Testis (tissue), 2 donors: ENCODE measurements around the gene PTPRG.

ENCODE experiments used
- POLR2A ChIP-seq: fragments of 450-650 bp; IDR thresholded peaks from one replicate; pipeline ENCODE4 v1.6.1; 2017; ENCODE audit warnings: antibody characterized with exemption, mild to moderate bottlenecking, moderate library complexity
- TF ChIP-seq, protein P1 (sequence below), 3 experiments: fragments of 450-650 bp in 2 of 3; fragments of 200-600 bp in 1 of 3; sonication (generic) in 1 of 3; IDR thresholded peaks; one replicate each; pipeline ENCODE4 v1.5.1; 2016 to 2019; ENCODE audit warnings: antibody characterized with exemption in 3 of 3, mild to moderate bottlenecking in 2 of 3, moderate library complexity in 1 of 3

DNA sequence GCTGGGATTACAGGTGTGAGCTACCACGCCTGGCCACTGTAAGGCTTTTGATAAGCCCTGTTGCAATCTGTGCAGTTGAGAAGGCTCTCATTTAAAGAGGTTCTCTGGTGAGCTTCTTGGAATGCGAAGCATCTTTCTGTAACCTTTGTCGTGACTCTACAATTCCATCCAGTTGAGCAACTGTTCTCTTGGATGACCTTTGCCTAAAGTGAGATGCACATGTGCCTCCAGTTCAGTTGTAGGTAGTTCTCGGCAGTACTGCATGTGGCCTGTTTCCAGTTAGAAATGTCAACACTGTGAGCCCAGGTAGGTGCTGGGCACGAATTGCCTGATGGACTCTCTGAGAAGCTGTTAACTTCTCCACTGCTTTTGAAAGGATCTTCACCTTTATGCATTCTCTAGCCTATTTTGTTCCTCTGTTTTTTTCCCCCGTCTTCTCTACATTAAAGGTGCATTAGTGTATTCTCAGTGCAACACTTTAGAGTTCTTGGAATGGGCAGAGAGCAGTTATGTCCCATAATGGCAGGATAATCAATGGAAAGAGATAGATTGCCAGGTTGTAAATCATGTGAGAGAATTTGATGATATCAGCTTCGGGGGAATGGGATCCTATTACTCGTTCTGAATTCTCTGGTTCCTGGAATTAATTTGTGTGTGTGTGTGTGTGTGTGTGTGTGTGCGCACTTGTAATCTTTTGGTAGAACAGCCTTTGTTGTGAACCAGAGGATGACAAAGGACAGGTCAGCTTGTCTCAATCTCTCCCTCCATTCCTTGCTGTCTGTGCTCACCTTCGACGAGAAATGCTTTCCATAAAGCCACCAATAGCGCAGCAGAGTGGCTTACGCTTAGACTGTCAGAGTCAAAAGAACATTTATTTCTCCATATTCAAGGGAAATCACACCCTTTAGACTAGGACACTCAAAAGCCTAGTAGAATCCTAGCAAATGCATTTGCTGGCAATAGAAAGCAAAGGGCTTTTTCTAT lies 51.1 kb downstream of the PTPRG start:
- TF ChIP-seq, protein P1, sequence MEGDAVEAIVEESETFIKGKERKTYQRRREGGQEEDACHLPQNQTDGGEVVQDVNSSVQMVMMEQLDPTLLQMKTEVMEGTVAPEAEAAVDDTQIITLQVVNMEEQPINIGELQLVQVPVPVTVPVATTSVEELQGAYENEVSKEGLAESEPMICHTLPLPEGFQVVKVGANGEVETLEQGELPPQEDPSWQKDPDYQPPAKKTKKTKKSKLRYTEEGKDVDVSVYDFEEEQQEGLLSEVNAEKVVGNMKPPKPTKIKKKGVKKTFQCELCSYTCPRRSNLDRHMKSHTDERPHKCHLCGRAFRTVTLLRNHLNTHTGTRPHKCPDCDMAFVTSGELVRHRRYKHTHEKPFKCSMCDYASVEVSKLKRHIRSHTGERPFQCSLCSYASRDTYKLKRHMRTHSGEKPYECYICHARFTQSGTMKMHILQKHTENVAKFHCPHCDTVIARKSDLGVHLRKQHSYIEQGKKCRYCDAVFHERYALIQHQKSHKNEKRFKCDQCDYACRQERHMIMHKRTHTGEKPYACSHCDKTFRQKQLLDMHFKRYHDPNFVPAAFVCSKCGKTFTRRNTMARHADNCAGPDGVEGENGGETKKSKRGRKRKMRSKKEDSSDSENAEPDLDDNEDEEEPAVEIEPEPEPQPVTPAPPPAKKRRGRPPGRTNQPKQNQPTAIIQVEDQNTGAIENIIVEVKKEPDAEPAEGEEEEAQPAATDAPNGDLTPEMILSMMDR (IDR thresholded peaks at IDR 0.05): no peak
- no peak for TF ChIP-seq POLR2A
